Measurements from ENCODE around the gene QDPR.
A peak's percentile ranks its signal among the peaks of the same experiment; 100 is the strongest.

The QDPR gene

GRCh38 chr4:17528551-17529165 is 16.8 kb upstream of the QDPR start:
- no peak for DNase-seq (ENCODE audit: low spot score)

GRCh38 chr4:17526695-17527477 is 15.0 kb upstream of the QDPR start:
- no peak for DNase-seq (ENCODE audit: low spot score)

- no peak for DNase-seq (ENCODE audit: low spot score)
Observed at GRCh38 chr4:17523662-17524061, 11.8 kb upstream of the QDPR start.

GRCh38 chr4:17521595-17521994 is 9.7 kb upstream of the QDPR start:
- DNase-seq (ENCODE audit: low spot score), result no peak

GRCh38 chr4:17517664-17518063 is 5.8 kb upstream of the QDPR start:
- no peak for DNase-seq (ENCODE audit: low spot score)

GRCh38 chr4:17516980-17517379 is 5.1 kb upstream of the QDPR start:
- no peak for DNase-seq (ENCODE audit: low spot score)

- DNase-seq (ENCODE audit: low spot score), result no peak
Observed at GRCh38 chr4:17515445-17516407, 3.8 kb upstream of the QDPR start.

- DNase-seq (ENCODE audit: low spot score), result no peak
Observed at GRCh38 chr4:17514865-17515264, 3.0 kb upstream of the QDPR start, which contains the start of gene CLRN2. TSS of gene CLRN2 (plus strand) at chr4:17515165. CDS start at chr4:17515267, 102 bp downstream.

- DNase-seq (ENCODE audit: low spot score), result no peak
Observed at GRCh38 chr4:17512973-17513665, 1.2 kb upstream of the QDPR start.

- DNase-seq (ENCODE audit: low spot score), result peak; percentile 69
Observed at GRCh38 chr4:17511509-17511949, 361 bp downstream of the QDPR start.

GRCh38 chr4:17511051-17511450 is 839 bp downstream of the QDPR start:
- peak; percentile 32 for DNase-seq (ENCODE audit: low spot score)

GRCh38 chr4:17510582-17510981 is 1.3 kb downstream of the QDPR start:
- no peak for DNase-seq (ENCODE audit: low spot score)

- DNase-seq (ENCODE audit: low spot score), result no peak
Observed at GRCh38 chr4:17504081-17504480, 7.8 kb downstream of the QDPR start.

GRCh38 chr4:17502756-17503155 is 9.1 kb downstream of the QDPR start:
- no peak for DNase-seq (ENCODE audit: low spot score)

- no peak for DNase-seq (ENCODE audit: low spot score)
Observed at GRCh38 chr4:17500574-17500973, 11.3 kb downstream of the QDPR start.

- no peak for DNase-seq (ENCODE audit: low spot score)
Observed at GRCh38 chr4:17497890-17498523, 13.9 kb downstream of the QDPR start.

GRCh38 chr4:17494258-17495190 is 17.4 kb downstream of the QDPR start:
- DNase-seq (ENCODE audit: low spot score), result peak; percentile 43

GRCh38 chr4:17493619-17494018 is 18.3 kb downstream of the QDPR start:
- no peak for DNase-seq (ENCODE audit: low spot score)

- DNase-seq (ENCODE audit: low spot score), result no peak
Observed at GRCh38 chr4:17492876-17493275, 19.0 kb downstream of the QDPR start.

- no peak for DNase-seq (ENCODE audit: low spot score)
Observed at GRCh38 chr4:17492058-17492741, 19.7 kb downstream of the QDPR start.
